NCI-H774 (cell line): ENCODE measurements around the gene MTUS2.

Experiments
- DNase-seq: peaks from one replicate; lab custom pipeline; 2025; lab: John Stamatoyannopoulos, UW

The MTUS2 gene

DNA sequence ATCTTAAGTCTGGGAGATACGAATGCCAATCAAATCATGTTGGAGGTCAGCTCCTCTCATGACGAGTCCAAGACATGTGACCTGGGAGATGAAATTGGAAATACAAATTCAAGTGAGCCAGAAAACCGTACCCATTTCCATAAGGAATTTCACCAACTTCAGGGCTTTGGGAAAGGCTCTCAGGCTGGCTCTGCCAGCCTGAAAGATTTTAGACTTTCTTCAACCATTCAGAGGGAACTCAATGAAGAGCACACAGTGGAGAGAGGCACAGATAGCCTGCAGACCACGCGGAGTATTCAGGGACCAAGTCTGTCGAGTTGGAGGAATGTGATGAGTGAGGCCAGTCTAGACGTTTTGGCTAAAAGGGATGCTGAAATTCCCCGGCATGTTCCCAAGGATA is 204.6 kb downstream of the MTUS2 start:
- no peak for DNase-seq

DNA sequence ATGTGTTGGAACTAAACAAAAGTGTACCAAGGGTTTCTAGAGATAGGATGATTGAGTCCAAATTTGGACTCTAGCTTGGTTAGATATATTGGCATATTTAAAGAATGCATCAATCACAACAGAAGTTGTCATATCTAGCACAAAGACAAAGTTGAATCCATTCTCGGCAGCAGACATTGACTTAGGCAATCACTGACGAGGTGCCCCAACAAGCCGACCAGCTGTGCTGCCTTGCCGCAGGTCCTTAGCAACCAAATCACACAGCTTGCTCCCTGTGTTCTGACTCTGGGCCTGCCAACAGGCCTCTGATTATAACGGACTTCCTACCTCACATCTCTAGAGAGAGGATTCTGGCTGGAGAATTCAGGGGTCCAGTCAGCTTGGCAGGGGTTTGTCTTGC is 208.7 kb downstream of the MTUS2 start:
- no peak for DNase-seq

DNA sequence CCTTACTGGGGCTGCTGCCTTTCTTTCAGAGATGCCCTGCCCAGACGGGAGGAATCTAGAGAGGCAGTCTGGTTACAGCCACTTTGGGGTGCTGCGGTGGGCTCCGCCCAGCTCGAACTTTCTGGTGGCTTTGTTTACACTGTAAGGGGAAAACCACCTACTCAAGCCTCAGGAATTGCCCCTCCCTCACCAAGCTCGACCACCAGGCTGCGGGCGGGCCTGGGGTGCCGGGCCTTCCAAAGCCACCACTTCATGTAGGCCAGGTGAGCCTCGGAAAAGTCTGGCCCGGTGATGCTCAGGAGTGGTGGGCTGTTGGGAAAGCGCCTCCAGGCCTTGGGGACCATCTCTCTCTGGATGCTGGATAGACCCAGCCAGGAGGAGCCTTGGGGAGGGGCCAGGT is 218.6 kb downstream of the MTUS2 start:
- DNase-seq, result no peak

DNA sequence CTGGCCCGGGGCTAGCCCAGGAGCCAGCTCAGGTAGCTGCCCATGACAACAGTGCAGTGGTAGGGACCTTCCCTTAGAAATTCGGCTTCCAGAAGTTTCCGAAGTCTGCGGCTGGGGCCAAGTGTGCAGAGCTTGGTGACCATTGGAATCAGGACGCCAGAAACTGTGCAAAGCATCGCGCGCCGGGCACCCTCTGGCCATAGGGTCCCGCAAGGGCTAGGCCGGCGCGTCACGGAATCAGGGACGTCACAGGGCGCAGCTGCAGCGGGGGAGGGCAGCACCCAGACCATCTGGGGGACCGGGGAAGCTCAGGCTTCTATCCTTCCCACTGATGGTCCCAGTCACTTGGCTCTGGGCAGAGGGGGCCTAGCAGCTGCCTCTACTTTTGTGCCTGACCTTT is 219.1 kb downstream of the MTUS2 start:
- no peak for DNase-seq

DNA sequence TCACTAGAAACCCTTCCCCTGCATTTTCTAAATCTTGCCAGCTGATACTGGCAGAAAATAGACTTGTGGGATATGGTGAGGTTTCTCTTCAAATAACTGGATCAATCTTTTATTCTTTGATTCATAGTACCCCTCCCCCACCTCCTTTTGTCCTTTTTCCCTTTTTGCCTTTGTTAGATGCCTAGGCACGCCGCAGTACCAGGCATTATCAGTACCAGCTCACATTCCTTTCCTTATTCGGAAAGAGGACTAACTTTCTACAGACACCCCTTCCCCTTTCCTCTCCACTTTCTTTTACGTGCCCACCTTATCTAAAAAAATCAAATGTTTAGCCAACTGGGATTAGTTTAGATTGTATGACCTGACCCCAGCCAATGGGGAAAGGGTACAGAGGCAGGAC is 226.4 kb downstream of the MTUS2 start:
- no peak for DNase-seq

DNA sequence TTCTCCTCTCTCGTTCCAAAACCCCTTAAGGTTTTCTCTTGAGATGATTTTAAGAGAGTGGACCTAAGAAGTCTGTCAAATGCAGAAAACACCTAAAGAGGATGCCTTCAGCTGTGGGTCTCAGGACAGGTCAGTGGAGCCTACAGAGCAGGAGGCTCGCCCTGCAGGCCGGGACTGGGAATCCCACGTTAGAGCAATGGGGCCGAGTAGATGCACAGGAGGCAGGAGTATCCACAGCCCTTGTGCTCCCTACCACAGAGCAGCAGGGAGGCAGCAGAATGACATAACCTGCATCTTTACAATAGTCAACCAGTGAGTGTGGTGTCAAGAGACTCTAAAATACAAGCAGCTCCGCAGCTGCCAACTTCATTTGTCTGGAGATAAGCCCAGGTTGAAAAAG is 229.4 kb downstream of the MTUS2 start:
- no peak for DNase-seq

DNA sequence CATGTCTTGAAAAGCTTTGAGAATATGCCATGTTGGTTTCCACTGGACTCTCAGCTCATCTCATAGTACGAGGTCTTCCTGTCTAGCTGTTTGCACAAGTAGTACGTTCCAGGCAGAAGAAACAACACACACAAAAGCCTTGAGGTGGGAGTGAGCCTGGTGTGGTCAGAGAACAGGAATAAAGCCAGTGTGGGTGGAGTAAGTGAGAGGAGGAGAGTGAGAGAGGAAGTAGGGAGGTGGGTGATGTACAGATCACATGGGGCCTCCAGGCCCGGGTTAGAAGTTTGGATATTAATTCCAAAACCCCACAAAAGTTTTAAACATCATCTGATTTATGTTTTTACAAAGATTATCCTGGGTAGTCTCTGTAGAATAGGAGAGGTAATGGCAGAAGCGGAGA is 230.6 kb downstream of the MTUS2 start:
- no peak for DNase-seq

DNA sequence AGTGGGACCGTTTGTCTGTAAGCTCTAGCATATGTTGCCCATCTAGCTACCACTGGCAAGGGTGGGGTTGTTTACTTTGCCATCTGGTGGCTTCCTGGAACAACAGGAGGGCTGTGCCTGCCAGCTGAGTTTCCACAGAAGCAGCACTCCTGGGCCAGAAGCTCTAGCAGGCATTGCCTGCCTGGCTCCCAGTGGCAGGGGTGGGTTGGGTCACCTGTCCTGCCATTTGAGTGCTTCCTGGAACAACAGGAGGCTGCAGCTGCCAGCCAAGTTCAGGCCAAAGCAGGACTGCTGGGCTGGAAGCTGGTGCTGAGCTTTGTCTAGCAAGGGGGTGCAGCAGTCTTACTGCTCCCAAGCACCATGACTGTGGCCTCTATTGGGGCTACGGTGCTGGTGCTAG is 239.7 kb downstream of the MTUS2 start:
- peak; percentile 2 for DNase-seq

DNA sequence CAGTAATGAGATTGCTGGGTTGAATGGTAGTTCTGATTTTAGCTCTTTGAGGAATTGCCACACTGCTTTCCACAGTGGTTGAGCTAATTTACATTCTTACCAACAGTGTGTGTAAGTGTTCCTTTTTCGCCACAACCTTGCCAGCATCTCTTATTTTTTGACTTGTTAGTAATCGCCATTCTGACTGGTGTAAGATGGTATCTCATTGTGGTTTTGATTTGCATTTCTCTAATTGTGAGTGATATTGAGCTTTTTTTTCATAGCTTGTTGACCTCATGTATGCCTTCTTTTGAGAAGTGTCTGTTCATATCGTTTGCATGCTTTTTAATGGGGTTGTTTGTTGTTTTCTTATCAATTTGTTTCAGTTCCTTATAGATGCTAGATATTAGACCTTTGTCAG is 245.0 kb downstream of the MTUS2 start:
- DNase-seq, result no peak

DNA sequence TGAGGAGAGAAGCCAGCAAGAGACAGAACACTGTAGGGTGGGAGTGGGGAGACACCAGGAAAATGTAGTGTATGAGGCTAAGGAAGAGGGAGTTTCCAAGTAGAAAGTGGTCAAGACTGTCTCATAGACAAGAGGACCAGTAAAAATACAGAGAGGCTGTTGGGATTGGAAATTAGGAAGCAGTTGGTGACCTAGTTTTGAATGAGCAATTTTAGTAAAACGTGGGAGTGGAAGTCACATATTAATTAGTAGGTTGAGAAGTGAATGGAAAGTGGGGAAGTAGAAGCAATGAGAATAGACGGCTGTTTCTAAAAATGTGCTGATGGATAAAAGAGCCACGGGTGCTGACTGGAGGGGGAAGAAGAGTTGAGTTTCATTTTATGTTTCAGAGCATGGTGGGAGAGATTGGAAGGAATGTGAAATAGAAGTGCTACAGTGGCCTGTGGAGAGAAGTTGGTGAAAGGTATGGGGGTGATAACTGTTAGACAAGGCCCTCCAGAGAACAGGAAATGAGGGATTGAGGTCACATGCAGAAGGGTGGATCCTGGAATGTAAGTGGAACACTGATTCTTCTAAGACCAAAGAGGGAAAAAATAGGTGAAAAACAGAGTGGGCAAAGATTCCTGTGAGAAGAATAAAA is 247.3 kb downstream of the MTUS2 start:
- DNase-seq, result no peak

DNA sequence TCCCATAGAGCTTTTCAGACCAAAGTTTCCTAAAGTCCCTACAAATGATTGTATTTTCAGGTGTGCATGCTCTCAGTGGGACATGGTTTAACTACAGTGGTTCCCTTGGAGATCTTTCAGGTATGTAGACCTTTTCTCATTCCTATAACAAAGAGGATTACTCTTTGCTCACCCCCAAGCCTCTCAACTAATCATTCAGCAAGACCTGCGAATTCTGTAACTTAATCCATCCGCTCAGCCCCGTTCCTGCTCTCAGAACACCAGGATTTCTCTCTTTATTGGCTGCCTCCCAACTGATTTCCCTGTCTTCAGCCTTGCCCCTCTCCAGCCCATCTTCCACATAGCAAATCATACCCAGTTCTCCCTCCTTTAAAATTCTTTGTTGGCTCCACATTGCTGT is 253.6 kb downstream of the MTUS2 start:
- DNase-seq, result no peak

DNA sequence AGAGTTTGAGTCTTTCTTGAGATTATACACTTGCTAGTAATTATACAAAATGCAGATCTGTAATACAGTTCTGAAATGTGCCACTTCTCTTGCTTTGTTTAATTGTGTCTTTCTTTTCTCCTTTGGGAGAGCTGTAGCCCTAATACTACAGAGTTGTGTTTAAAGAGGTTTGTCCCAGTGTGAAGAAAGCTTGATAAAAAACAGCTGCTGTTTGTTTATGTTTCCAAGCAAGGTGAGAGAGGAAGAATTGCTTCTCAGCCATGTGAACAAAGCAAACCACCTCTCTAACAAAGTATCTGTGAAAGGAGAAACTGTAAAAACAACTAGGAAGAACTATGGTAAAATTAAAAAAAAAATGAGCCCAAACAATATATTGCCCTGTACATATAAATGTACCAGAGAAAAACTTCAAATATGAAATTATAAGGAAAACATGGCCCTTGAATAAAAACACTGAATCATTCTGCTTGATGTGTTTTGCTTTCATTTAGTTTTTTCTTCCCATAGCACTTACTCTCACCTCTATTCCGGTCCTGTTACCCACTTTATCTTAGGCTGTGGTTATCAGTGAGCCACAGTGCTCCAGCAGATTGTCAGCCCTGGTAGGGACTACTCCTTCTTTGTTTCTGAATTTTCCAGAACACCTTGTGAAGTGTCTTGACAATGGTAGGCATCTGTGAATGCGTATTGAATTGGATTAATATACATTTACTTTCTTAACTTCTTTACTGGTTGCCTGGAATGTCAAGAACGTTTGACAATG is 257.1 kb downstream of the MTUS2 start:
- no peak for DNase-seq

DNA sequence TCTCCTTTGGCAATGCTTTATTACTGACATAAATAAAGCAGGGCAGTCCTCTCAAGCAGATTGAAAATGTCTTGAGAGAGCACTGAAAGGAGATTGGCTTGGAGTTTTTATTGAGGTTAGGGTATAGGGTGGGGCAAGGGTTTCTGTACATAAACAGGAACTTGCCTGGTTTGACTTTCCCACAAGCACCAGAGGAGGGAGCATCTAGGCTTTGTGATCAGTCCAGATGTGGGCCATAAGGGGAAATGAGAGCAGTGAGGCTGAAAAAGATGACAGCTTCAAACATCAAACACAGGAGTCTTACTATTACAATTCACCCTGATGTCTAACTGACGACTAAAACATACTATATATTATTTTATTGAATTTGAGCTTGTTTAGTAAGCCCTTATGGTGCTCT is 260.9 kb downstream of the MTUS2 start:
- no peak for DNase-seq

DNA sequence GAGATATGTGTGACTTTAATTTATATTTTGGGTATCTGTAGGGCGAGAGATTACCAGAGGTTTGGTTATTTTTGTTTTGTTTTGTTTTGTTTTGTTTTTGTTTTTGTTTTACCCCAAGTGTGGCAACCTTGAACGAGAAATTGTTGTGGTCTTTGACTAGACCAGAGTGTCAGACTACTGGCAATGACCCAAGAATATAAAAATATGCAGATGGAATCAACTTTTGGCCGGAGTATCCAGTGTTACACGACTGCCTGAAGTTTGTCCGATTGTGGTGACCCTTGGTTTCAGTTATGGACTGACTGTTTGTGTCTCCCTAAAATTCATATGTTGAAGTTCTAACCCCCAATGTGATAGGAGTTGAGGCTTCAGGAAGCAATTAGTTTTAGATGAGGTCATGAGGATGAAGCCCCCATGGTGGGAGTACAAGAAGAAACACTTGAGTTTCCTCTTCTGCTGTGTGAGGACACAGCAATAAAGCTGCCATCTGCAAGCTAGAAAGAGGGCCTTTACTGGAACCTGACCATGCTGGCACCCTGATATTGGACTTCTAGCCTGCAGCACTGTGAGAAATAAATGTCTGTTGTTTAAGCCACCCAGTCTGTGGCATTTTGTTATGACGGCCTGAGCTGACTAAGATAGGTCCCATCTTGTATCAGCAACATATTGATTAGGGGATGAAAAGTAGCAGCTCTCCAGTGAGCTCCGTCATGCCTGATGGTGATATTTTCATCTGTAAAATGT is 261.7 kb downstream of the MTUS2 start:
- no peak for DNase-seq

DNA sequence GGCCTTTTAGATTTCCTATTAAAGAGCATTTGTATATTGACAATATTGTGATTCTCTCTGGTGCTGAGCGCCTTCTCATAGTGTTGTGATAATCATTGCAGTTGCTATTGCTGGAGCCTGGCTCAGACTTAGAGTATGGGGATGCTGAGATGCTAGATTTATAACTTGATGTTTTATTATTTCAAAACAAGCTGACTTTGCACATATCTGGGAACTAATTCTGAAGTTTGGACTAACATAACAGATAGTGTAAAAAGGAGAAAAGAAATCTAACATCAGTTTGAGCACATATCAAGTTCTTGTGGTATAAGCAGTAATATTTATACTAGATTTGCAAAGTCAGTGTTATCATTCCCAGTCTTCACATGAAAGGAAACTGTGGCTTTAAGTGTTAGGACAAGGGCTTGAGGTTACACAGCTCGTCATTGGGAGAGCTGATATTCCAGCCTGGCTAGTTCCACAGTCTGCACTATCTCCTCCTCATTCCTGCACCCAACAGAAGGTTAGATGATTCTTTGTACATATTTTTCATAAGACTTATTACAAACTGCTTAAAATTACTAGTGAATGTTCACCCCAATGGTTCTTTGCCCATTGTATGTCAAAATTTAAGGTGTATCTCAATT is 279.8 kb downstream of the MTUS2 start:
- no peak for DNase-seq

DNA sequence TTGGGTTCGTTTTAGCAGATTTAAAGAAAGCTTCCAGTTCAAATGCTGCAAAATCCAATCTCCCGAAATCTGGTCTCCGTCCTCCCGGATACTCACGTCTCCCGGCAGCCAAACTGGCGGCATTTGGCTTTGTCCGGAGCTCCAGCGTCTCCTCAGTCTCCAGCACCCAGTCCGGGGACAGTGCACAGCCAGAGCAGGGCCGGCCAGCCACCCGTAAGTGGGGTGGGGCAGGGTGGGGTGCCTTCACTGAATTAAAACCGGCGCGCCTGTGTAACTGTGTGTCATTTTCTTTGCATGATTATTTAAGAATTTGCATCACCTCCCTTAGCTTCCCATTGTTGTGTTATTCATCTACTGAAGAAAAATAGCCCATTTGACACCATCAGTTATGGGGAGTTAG is 280.6 kb downstream of the MTUS2 start:
- DNase-seq, result no peak

DNA sequence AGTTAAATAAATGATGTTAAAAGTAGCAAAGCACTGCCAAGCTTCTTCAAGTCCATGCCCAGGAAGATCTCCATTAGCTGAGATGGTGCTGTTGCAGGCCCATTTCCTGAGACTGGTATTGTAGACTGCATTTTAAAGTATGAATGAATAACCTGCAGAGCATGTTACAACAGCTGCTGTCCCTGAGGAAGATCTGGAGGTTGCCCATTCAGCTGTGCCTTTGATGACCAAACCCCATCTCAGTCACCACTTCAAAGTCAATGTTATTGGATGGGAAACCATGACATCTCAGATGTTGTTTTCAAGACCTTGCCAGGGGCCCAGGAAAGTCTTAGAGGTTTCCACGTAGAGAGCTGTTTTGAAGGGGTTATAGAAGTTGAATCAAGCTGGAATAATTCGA is 281.3 kb downstream of the MTUS2 start:
- no peak for DNase-seq

DNA sequence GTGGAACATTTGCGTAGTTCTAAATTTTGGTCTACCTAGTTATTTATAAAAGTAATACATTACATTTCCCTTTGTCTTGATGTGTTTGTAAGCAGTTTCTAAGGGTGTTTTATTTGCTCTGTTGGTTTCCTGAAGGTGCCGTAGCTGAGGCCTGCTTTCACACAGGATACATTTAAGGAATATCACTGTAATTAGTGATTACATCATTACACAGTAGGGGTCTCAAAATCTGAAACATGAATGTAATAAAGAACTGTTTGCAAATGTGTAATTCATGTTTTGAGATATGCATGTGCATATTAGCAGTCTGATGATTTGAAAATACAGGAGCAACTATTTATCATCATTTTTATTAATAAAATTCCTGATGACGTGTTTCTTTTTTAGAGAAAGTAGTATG is 281.8 kb downstream of the MTUS2 start:
- DNase-seq, result no peak

DNA sequence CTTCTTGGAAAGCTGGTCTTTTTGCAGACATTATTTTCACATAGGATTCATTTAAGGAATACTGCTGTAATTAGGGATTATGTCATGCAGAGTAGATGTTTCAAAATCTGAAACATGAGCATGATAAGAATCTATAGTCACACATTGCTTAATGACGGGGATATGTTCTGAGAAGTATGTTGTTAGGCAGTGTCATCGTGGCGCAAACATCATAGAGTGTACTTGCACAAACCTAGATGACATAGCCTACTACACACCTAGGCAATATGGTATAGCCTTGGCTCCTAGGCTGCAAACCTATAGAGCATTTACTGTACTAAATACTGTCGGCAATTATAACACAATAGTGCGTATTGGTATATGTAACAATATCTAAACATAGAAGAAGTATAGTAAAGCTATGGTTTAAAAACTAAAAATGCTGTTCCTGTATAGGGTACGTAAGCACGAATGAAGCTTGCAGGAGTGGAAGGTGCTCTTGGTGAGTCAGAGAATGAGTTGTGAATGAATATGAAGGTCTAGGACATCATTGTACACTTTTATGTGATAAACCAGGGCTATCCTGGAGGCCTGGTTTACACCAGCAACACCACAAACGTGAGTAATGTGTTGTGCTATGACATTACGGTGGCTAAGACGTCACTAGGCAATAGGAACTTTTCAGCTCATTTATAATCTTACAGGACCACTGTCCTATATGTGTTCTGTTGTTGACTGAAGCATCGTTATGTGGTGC is 283.1 kb downstream of the MTUS2 start:
- no peak for DNase-seq

DNA sequence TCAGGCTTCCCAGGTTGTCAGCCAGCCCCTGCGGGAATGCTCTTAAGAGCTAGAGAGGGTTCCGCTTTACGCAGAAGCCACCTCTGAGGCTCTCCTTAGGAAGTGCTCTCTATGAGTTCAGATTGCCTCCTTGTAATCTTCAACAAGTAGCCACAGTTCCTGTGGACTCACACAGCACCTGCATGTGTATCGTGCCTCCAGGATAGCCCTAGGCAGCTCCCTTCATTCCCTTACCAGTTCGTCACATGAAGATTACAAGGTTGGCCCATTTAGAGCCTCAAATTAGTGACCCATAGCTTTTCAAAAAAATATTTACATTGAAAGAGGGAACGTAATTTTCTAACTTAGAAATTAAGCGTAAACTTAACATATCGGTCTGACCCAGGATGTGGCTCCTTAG is 284.3 kb downstream of the MTUS2 start:
- no peak for DNase-seq

DNA sequence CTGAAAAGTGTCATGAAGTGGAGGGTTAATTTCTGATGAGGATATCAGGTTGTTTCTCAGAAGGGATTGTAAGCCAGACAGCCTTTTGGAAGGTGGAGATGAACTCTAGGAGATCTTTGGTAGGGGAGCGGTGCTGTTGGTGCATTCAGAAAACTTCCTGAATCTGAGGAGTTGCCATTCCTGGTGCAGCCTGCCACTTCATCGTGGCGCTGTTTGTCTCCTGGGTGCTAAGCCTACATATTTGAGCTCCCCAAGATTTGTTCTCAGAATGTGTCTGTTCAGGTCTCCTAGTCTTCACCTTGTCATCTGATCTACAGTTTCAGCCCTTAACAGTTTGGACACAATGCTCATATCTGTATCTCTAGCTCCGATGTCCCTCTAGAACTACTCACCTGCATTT is 285.6 kb downstream of the MTUS2 start:
- no peak for DNase-seq

DNA sequence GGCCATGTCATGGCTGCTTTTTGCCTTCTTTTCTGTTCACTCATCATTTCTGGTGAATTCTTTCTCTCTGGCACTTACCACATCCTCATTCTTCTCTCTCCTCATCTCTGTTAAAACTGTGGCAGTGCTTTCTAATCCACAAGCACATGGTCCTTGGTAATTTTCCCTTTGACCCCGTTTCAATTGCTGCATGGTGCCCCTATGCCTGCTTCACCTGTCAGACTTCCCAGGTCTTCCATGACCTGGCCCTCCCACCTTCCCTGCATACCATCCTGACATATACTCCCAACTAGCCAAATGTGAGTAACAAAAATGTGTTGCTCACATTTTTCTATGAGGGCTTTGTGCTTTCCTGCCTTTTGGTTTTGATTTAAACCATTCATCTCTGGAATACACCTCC is 286.5 kb downstream of the MTUS2 start:
- no peak for DNase-seq
